Mesothelial cell of epicardium (in vitro differentiated cells): ENCODE measurements around the gene APOD. TPM values are rescaled to one million over a fixed set of nuclear protein-coding genes. Genes with fewer than 3 reads are reported as not detected.

Source experiments
- DNase-seq, 2 experiments: peaks; one replicate each; pipeline ENCODE4 v3.0.0; 2021; ENCODE audit warnings: low spot score in 2 of 2; ENCODE audit not compliant: unreplicated experiment in 2 of 2
- H3K27ac Mint-ChIP-seq: 2 replicates; pipeline ENCODE4 v1.8.0; 2021; ENCODE audit warnings: mixed read lengths
- H3K27me3 Mint-ChIP-seq: 2 replicates; pipeline ENCODE4 v1.8.0; 2021; ENCODE audit warnings: low read depth, mixed read lengths
- H3K36me3 Mint-ChIP-seq: 2 replicates; pipeline ENCODE4 v1.8.0; 2021; ENCODE audit warnings: mixed read lengths
- H3K4me1 Mint-ChIP-seq: 2 replicates; pipeline ENCODE4 v1.8.0; 2021; ENCODE audit warnings: mixed read lengths
- H3K4me3 Mint-ChIP-seq: 2 replicates; pipeline ENCODE4 v1.8.0; 2021; ENCODE audit warnings: mild to moderate bottlenecking, moderate library complexity, mixed read lengths
- H3K9me3 Mint-ChIP-seq: 2 replicates; pipeline ENCODE4 v1.8.0; 2021; ENCODE audit warnings: mixed read lengths
- CTCF ChIP-seq: fragments of 200-600 bp; sonication (generic); IDR thresholded peaks from one replicate; pipeline ENCODE4 v1.5.0; 2021; ENCODE audit warnings: antibody characterized with exemption; ENCODE audit not compliant: unreplicated experiment
- total RNA-seq: library from RNA; stranded (reverse); gene quantifications from 3 replicates; pipeline ENCODE4 v1.2.1, GENCODE V29; 2021

The APOD gene
- total RNA-seq, 1 donor from 2014 or later, result 0.63 TPM

GRCh38 chr3:195580744-195581443 lies 2.8 kb downstream of the APOD start:
- no peak for TF ChIP-seq CTCF
- no peak for DNase-seq
- peaks cover 31% of the 10 kb centered on the region for H3K4me1 Mint-ChIP-seq
- no peak overlapping the region for H3K27ac Mint-ChIP-seq
- H3K36me3 Mint-ChIP-seq, result no peaks in the 10 kb centered on the region
- H3K9me3 Mint-ChIP-seq, result no peaks in the 10 kb centered on the region
- no peaks in the 10 kb centered on the region for H3K27me3 Mint-ChIP-seq
- H3K4me3 Mint-ChIP-seq, result no peak overlapping the region

- Mint-ChIP-seq H3K4me3 (no peak overlapping the region), H3K36me3 (no peaks in the 10 kb centered on the region), H3K4me1 (peaks cover 22% of the 10 kb centered on the region), H3K27ac (no peak overlapping the region), H3K27me3 (no peaks in the 10 kb centered on the region), H3K9me3 (no peaks in the 10 kb centered on the region)
- DNase-seq, result no peak
- no peak for TF ChIP-seq CTCF
Measured at GRCh38 chr3:195579281-195579680, 4.5 kb downstream of the APOD start.

- Mint-ChIP-seq H3K9me3 (no peaks in the 10 kb centered on the region), H3K36me3 (no peaks in the 10 kb centered on the region), H3K4me3 (no peak overlapping the region), H3K27ac (no peak overlapping the region), H3K27me3 (no peaks in the 10 kb centered on the region), H3K4me1 (peaks cover 15% of the 10 kb centered on the region)
- TF ChIP-seq CTCF, result no peak
- no peak for DNase-seq
Measured at GRCh38 chr3:195578565-195578964, 5.2 kb downstream of the APOD start.

- H3K27me3 Mint-ChIP-seq, result no peaks in the 10 kb centered on the region
- no peak overlapping the region for H3K27ac Mint-ChIP-seq
- H3K9me3 Mint-ChIP-seq, result no peaks in the 10 kb centered on the region
- TF ChIP-seq CTCF, result no peak
- no peak overlapping the region for H3K4me3 Mint-ChIP-seq
- peaks cover 14% of the 10 kb centered on the region for H3K4me1 Mint-ChIP-seq
- no peak for DNase-seq
- H3K36me3 Mint-ChIP-seq, result no peaks in the 10 kb centered on the region
Measured at GRCh38 chr3:195577645-195578177, 6.0 kb downstream of the APOD start.

- DNase-seq, result no peak
- no peak overlapping the region for H3K27ac Mint-ChIP-seq
- no peaks in the 10 kb centered on the region for H3K9me3 Mint-ChIP-seq
- no peaks in the 10 kb centered on the region for H3K27me3 Mint-ChIP-seq
- no peaks in the 10 kb centered on the region for H3K36me3 Mint-ChIP-seq
- peaks cover 2% of the 10 kb centered on the region for H3K4me1 Mint-ChIP-seq
- H3K4me3 Mint-ChIP-seq, result no peak overlapping the region
- TF ChIP-seq CTCF, result no peak
Measured at GRCh38 chr3:195574497-195575304, 9.0 kb downstream of the APOD start.
